Trophoblast cell (in vitro differentiated cells and primary cell): ENCODE data around the gene POLE.

Source experiments
- DNase-seq, 2 donors: peaks; one replicate each; pipeline ENCODE4 v3.0.0-alpha.2; 2016
- H2AFZ ChIP-seq: 2 replicates; pipeline ENCODE4 v1.6.1; 2013; ENCODE audit warnings: low read length, moderate library complexity, mild to moderate bottlenecking; ENCODE audit not compliant: insufficient read depth, poor library complexity
- H2AK5ac ChIP-seq: 2 replicates; pipeline ENCODE4 v1.6.1; 2013; ENCODE audit warnings: mild to moderate bottlenecking, low read length
- H2BK120ac ChIP-seq: 2 replicates; pipeline ENCODE4 v1.6.1; 2013; ENCODE audit warnings: low read length, mild to moderate bottlenecking, moderate library complexity; ENCODE audit not compliant: insufficient read depth, poor library complexity
- H2BK12ac ChIP-seq: 2 replicates; pipeline ENCODE4 v1.6.1; 2013; ENCODE audit warnings: mild to moderate bottlenecking, low read length, moderate library complexity
- H2BK5ac ChIP-seq: 2 replicates; pipeline ENCODE4 v1.6.1; 2013; ENCODE audit warnings: low read length, low read depth, moderate library complexity, mild to moderate bottlenecking; ENCODE audit not compliant: poor library complexity
- H3K14ac ChIP-seq: 2 replicates; pipeline ENCODE4 v1.6.1; 2013; ENCODE audit warnings: mild to moderate bottlenecking, low read length
- H3K18ac ChIP-seq: 2 replicates; pipeline ENCODE4 v1.6.1; 2013; ENCODE audit warnings: mild to moderate bottlenecking, low read length
- H3K23ac ChIP-seq: 2 replicates; pipeline ENCODE4 v1.6.1; 2013; ENCODE audit warnings: low read length
- H3K27ac ChIP-seq: 2 replicates; pipeline ENCODE4 v1.5.1; 2013; ENCODE audit warnings: low read depth, mild to moderate bottlenecking, inconsistent platforms, low read length, moderate library complexity
- H3K27me3 ChIP-seq: 2 replicates; pipeline ENCODE4 v1.6.1; 2013; ENCODE audit warnings: inconsistent platforms, mild to moderate bottlenecking, low read length, moderate library complexity; ENCODE audit not compliant: insufficient read depth
- H3K36me3 ChIP-seq, 2 experiments: 1 replicate in 1 of 2; 2 replicates in 1 of 2; pipeline ENCODE4 v1.6.1; 2013; ENCODE audit warnings: low read length in 2 of 2, mild to moderate bottlenecking in 2 of 2, moderate library complexity in 1 of 2; ENCODE audit not compliant: insufficient read depth in 2 of 2, control insufficient read depth in 1 of 2
- H3K4ac ChIP-seq: 2 replicates; pipeline ENCODE4 v1.6.1; 2013; ENCODE audit warnings: low read depth, mild to moderate bottlenecking, low read length, moderate library complexity
- H3K4me1 ChIP-seq, 2 experiments: 1 replicate in 1 of 2; 2 replicates in 1 of 2; pipeline ENCODE4 v1.6.1; 2013; ENCODE audit warnings: low read length in 2 of 2, mild to moderate bottlenecking in 2 of 2, moderate library complexity in 1 of 2; ENCODE audit not compliant: insufficient read depth in 2 of 2, control insufficient read depth in 1 of 2
- H3K4me2 ChIP-seq: 2 replicates; pipeline ENCODE4 v1.6.1; 2013; ENCODE audit warnings: inconsistent platforms, mild to moderate bottlenecking, low read length, moderate library complexity
- H3K4me3 ChIP-seq: 2 replicates; pipeline ENCODE4 v1.5.1; 2013; ENCODE audit warnings: mild to moderate bottlenecking, low read depth, low read length, inconsistent platforms
- H3K79me1 ChIP-seq: one replicate; pipeline ENCODE4 v1.6.1; 2013; ENCODE audit warnings: low read length
- H3K79me2 ChIP-seq: 2 replicates; pipeline ENCODE4 v1.6.1; 2013; ENCODE audit warnings: low read length, mild to moderate bottlenecking; ENCODE audit not compliant: control insufficient read depth, insufficient read depth, poor library complexity
- H3K9ac ChIP-seq: 2 replicates; pipeline ENCODE4 v1.6.1; 2013; ENCODE audit warnings: mild to moderate bottlenecking, low read length
- H3K9me3 ChIP-seq: 2 replicates; pipeline ENCODE4 v1.6.1; 2013; ENCODE audit warnings: low read depth, mild to moderate bottlenecking, control low read depth, inconsistent platforms, low read length; ENCODE audit not compliant: insufficient read depth
- H4K12ac ChIP-seq: 2 replicates; pipeline ENCODE4 v1.6.1; 2013; ENCODE audit warnings: low read depth, mild to moderate bottlenecking, low read length, moderate library complexity
- H4K8ac ChIP-seq: 2 replicates; pipeline ENCODE4 v1.6.1; 2013; ENCODE audit warnings: low read depth, mild to moderate bottlenecking, low read length, moderate library complexity
- H4K91ac ChIP-seq: one replicate; pipeline ENCODE4 v1.6.1; 2013; ENCODE audit warnings: low read depth, mild to moderate bottlenecking, low read length, moderate library complexity
- WGBS: extraction: QIAGEN DNeasy Blood & Tissue Kit; methylation state at CpG from one replicate; pipeline ENCODE4 v1.1.7; 2013; ENCODE audit warnings: missing lambda C conversion rate; ENCODE audit not compliant: insufficient read length, insufficient coverage; ENCODE audit errors: extremely low coverage; 5-methylcytosine and 5-hydroxymethylcytosine counted together

POLE gene

DNA sequence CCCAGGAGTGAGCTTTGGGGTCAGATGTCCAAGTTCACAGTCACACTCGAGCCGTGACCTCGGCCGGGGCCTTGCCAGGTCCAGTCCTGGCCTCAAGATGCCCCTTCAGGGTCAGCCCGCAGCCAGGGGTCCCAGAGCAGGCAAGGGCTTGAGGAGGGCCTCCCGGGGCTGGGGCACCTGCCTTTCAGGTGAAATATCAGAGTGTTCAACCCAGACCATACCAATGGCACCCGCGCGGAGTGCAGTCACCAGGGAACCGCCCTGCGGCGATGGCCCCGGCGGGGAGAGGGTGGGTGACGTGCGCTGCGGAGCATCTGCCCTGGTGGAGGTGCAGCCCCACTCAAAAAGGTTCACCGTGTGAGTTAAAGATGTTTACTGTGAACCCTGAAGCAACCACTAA, 93.6 kb downstream of the POLE start:
- H3K23ac ChIP-seq, result no peak overlapping the region
- no peak overlapping the region for H3K9ac ChIP-seq
- H3K4me1 ChIP-seq, result peaks cover 0 to 5% of the 10 kb centered on the region in 2 experiments
- no peak overlapping the region for H4K91ac ChIP-seq
- no peak overlapping the region for H2BK5ac ChIP-seq
- peaks cover 3% of the 10 kb centered on the region for H3K27me3 ChIP-seq
- no peak overlapping the region for H3K14ac ChIP-seq
- H2AFZ ChIP-seq, result no peak overlapping the region
- no peak overlapping the region for H2BK120ac ChIP-seq
- no peak overlapping the region for H2AK5ac ChIP-seq
- no peak overlapping the region for H4K12ac ChIP-seq
- no peak overlapping the region for H2BK12ac ChIP-seq
- H3K36me3 ChIP-seq, result no peaks in the 10 kb centered on the region
- H3K9me3 ChIP-seq, result peaks cover 11% of the 10 kb centered on the region
- no peak overlapping the region for H3K4me2 ChIP-seq
- no CpG with 5 or more reads among the region's 18 CpGs for WGBS
- H3K27ac ChIP-seq, result no peak overlapping the region
- no peak overlapping the region for H4K8ac ChIP-seq
- H3K4ac ChIP-seq, result no peak overlapping the region
- no peaks in the 10 kb centered on the region for H3K79me2 ChIP-seq
- DNase-seq, result peak; percentile 56 to 63
- H3K79me1 ChIP-seq, result no peaks in the 10 kb centered on the region
- no peak overlapping the region for H3K4me3 ChIP-seq
- H3K18ac ChIP-seq, result no peak overlapping the region

DNA sequence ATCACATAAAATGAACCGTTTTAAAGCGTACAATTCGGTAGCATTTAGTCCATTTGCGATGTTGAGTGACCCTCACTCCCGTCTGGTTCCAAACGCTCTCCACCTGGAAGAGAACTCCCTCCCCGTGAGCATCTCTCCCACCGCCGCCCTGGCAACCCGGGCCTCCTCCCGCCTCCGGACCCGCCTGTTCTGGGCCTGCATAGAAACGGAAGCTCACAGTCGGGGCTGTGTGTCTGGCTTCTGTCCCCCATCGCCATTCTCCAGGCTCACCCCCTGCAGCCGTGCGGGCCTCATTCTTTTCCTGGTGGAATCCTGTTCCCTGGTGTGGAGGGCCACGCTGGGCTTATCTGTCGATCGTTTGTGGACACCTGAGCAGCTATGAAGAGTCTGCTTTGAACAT, 94.1 kb downstream of the POLE start:
- no peaks in the 10 kb centered on the region for H3K79me1 ChIP-seq

DNA sequence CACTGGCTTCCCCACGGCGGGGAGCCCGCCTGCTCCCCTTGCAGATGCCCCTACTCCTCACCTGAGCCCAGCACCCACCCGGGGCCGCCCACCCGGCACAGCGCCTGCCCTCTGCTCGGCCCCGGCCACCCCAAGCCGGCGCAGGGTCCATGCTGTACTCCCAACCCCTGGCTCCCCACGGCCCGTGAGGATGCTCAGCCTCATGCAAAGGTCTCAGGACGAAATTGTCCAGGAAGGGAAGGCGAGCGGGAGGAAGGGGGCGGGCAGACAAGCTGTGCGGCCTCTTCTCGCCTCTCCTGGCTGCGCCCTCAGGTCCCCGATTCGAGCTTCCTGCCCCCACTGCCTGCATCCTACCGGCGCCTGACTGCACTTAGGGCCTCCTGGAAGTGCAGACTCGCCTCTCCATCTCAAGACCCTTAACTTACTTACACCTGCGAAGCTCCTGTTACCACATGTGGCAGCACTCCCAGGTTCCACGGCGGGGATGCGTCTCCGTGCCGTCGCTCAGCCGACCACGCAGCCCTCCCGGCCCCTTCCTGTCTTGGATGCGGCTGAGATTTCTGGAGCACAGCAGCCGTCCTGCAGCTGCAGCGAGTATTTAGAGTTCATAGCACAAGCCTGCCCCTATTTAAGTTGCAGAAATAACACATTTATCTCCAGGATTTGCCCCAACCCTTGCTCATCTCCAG, 94.7 kb downstream of the POLE start:
- no peak for DNase-seq
- Histone ChIP-seq H4K12ac (no peak overlapping the region), H4K91ac (no peak overlapping the region), H3K79me1 (no peaks in the 10 kb centered on the region), H2AK5ac (no peak overlapping the region), H3K36me3 (no peaks in the 10 kb centered on the region), H2BK12ac (no peak overlapping the region), H3K14ac (no peak overlapping the region), H3K4me2 (no peak overlapping the region), H3K27ac (no peak overlapping the region), H3K18ac (no peak overlapping the region), H4K8ac (no peak overlapping the region), H3K4me3 (no peak overlapping the region), H2BK120ac (no peak overlapping the region), H2AFZ (no peak overlapping the region), H2BK5ac (no peak overlapping the region), H3K79me2 (no peaks in the 10 kb centered on the region), H3K27me3 (peaks cover 6% of the 10 kb centered on the region), H3K9me3 (peaks cover 11% of the 10 kb centered on the region), H3K4me1 (peaks cover 0 to 4% of the 10 kb centered on the region in 2 experiments), H3K4ac (no peak overlapping the region), H3K9ac (no peak overlapping the region), H3K23ac (no peak overlapping the region)
- WGBS, result no CpG with 5 or more reads among the region's 38 CpGs

More for the DNA sequence above, 94.1 kb downstream of the POLE start:
- Histone ChIP-seq H3K4me1 (peaks cover 0 to 5% of the 10 kb centered on the region in 2 experiments), H2AK5ac (no peak overlapping the region), H2BK120ac (no peak overlapping the region), H3K27me3 (peaks cover 6% of the 10 kb centered on the region), H4K91ac (no peak overlapping the region), H3K4me2 (no peak overlapping the region), H4K8ac (no peak overlapping the region), H3K14ac (no peak overlapping the region), H3K4ac (no peak overlapping the region), H4K12ac (no peak overlapping the region), H3K79me2 (no peaks in the 10 kb centered on the region), H2BK12ac (no peak overlapping the region), H2AFZ (no peak overlapping the region), H3K9ac (no peak overlapping the region), H3K9me3 (peaks cover 11% of the 10 kb centered on the region), H3K27ac (no peak overlapping the region), H2BK5ac (no peak overlapping the region), H3K36me3 (no peaks in the 10 kb centered on the region), H3K23ac (no peak overlapping the region), H3K4me3 (no peak overlapping the region), H3K18ac (no peak overlapping the region)
- WGBS, result no CpG with 5 or more reads among the region's 21 CpGs
- no peak for DNase-seq

DNA sequence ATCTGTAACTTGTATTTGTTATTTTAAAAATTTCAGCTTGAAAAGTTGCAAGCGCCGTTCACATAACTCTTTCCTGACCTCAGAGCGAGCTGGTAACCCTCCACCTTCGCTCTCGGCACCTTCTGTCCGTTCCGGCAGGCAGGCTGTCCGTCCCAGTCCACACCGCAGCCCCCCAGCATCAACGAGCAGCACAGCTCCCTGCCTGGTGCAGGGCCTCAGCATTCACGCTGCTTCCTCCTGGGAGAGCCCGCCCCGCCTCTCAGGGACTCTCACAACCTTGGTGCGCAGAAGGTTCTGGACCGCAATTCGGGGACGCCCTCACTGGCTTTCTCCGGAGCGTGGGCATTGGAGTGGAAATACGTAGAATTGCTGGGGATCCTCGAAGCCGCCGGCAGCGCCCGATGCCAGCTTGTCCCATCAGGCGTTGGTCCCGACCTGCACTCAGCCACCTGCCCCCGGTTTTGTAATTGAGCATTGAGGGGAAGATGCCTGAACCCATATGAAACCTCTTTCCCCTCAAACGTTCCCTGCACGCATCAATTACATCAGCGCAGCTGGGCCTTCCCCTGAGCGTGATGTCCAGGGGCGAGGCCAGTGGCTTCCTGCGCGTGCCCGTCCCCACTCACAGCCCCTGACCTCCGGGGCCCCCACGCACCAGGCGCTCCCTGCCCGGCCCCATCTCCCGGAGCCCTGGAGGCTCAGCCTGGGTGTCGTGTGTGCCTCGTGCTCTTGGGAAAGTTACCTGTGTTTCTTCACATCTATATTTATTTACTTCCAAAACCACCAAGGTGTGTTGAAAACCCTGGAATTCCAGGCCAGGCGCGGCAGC, 95.8 kb downstream of the POLE start:
- Histone ChIP-seq H3K4ac (no peak overlapping the region), H2BK5ac (no peak overlapping the region), H4K12ac (no peak overlapping the region), H3K18ac (no peak overlapping the region), H3K14ac (no peak overlapping the region), H3K4me3 (no peak overlapping the region), H3K23ac (no peak overlapping the region), H3K9ac (no peak overlapping the region), H4K8ac (no peak overlapping the region), H2BK12ac (no peak overlapping the region), H3K4me1 (peaks cover 0 to 3% of the 10 kb centered on the region in 2 experiments), H3K27ac (no peak overlapping the region), H2AK5ac (no peak overlapping the region), H3K27me3 (peaks cover 9% of the 10 kb centered on the region), H3K36me3 (no peaks in the 10 kb centered on the region), H3K4me2 (no peak overlapping the region), H4K91ac (no peak overlapping the region), H2AFZ (no peak overlapping the region), H2BK120ac (no peak overlapping the region), H3K79me1 (no peaks in the 10 kb centered on the region), H3K79me2 (no peaks in the 10 kb centered on the region), H3K9me3 (peaks cover 16% of the 10 kb centered on the region)
- DNase-seq, result peak in 1 of 2 donors; percentile 17
- no CpG with 5 or more reads among the region's 45 CpGs for WGBS
